ENCODE data around the gene FOXK2. TPM values are rescaled to one million over a fixed set of nuclear protein-coding genes. Genes with fewer than 3 reads are reported as not detected.
A peak's percentile ranks its signal among the peaks of the same experiment; 100 is the strongest.

Gene FOXK2
- total RNA-seq, 1 donor from 2014 or later, result 97.7 TPM

- peaks cover 29% of the 10 kb centered on the region for H3K4me1 Mint-ChIP-seq (ENCODE audit: low read depth)
- H3K27ac Mint-ChIP-seq, result no peak overlapping the region
- H3K36me3 Mint-ChIP-seq (ENCODE audit: low read depth), result peaks cover 39% of the 10 kb centered on the region
- H3K4me3 Mint-ChIP-seq, result no peak overlapping the region
- DNase-seq (ENCODE audit: low spot score), result no peak
- H3K9me3 Mint-ChIP-seq, result no peaks in the 10 kb centered on the region
- intact Hi-C loops (cut with micrococcal nuclease), result no loop called here
- no peaks in the 10 kb centered on the region for H3K27me3 Mint-ChIP-seq (ENCODE audit: insufficient read depth)
Observed at GRCh38 chr17:82489851-82490511, 29.6 kb upstream of the FOXK2 start.

GRCh38 chr17:82490512-82491195 lies 28.9 kb upstream of the FOXK2 start:
- Mint-ChIP-seq H3K4me3 (no peak overlapping the region), H3K4me1 (ENCODE audit: low read depth) (peaks cover 23% of the 10 kb centered on the region), H3K36me3 (ENCODE audit: low read depth) (peaks cover 32% of the 10 kb centered on the region), H3K9me3 (no peaks in the 10 kb centered on the region), H3K27me3 (ENCODE audit: insufficient read depth) (no peaks in the 10 kb centered on the region), H3K27ac (no peak overlapping the region)
- no peak for DNase-seq (ENCODE audit: low spot score)
- intact Hi-C loops (cut with micrococcal nuclease), result no loop called here

DNA sequence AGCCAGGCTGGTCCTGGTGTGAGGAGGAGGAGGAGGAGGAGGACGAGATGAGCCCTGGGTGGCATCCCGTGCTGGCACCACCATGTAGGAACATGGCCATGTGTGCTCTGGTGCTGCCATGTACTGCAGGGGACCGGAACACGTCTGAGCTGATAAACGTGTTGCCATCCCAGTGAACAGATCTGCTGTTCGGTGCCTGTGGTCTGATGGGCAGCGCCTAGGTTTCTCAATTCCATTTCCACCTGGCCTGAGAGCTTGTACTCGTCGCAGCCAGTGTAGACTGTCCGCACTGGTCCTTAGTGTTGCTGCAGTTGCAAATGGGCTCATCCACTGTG lies 28.4 kb upstream of the FOXK2 start:
- intact Hi-C loops (cut with micrococcal nuclease), result no loop called here
- Mint-ChIP-seq H3K27ac (no peak overlapping the region), H3K27me3 (ENCODE audit: insufficient read depth) (no peaks in the 10 kb centered on the region), H3K4me3 (no peak overlapping the region), H3K9me3 (no peaks in the 10 kb centered on the region), H3K4me1 (ENCODE audit: low read depth) (peaks cover 22% of the 10 kb centered on the region), H3K36me3 (ENCODE audit: low read depth) (peaks cover 28% of the 10 kb centered on the region)
- no peak for DNase-seq (ENCODE audit: low spot score)

DNA sequence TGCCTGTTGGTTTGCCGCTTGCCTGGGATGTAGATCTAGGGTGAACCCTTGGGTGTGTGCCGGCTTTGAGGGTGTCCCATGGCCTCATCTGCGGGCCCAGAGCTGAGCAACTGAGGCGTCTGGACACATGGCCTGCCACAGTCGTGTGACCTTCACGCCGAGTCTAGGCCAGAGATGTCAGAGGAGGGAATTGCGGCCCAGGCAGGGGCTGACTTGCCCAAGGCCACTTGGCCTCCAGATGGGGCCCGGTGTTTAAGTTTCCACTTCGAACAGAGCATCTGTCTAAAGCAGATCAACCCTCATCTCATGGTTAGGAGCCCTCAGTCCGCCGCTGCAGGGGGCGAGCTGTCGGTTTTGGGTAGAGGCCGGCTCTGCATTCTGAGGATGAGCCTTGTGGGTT lies 28.0 kb upstream of the FOXK2 start:
- intact Hi-C loops (cut with micrococcal nuclease), result no loop called here
- H3K36me3 Mint-ChIP-seq (ENCODE audit: low read depth), result peaks cover 26% of the 10 kb centered on the region
- H3K9me3 Mint-ChIP-seq, result no peaks in the 10 kb centered on the region
- no peak for DNase-seq (ENCODE audit: low spot score)
- no peaks in the 10 kb centered on the region for H3K27me3 Mint-ChIP-seq (ENCODE audit: insufficient read depth)
- H3K4me1 Mint-ChIP-seq (ENCODE audit: low read depth), result peaks cover 21% of the 10 kb centered on the region
- H3K27ac Mint-ChIP-seq, result no peak overlapping the region
- no peak overlapping the region for H3K4me3 Mint-ChIP-seq

GRCh38 chr17:82492643-82493225 lies 26.8 kb upstream of the FOXK2 start:
- H3K27ac Mint-ChIP-seq, result no peak overlapping the region
- intact Hi-C loops (cut with micrococcal nuclease), result no loop called here
- DNase-seq (ENCODE audit: low spot score), result no peak
- H3K9me3 Mint-ChIP-seq, result no peaks in the 10 kb centered on the region
- no peak overlapping the region for H3K4me3 Mint-ChIP-seq
- peaks cover 18% of the 10 kb centered on the region for H3K36me3 Mint-ChIP-seq (ENCODE audit: low read depth)
- no peaks in the 10 kb centered on the region for H3K27me3 Mint-ChIP-seq (ENCODE audit: insufficient read depth)
- H3K4me1 Mint-ChIP-seq (ENCODE audit: low read depth), result peaks cover 24% of the 10 kb centered on the region

- peaks cover 29% of the 10 kb centered on the region for H3K4me1 Mint-ChIP-seq (ENCODE audit: low read depth)
- intact Hi-C loops (cut with micrococcal nuclease), result no loop called here
- H3K36me3 Mint-ChIP-seq (ENCODE audit: low read depth), result peaks cover 14% of the 10 kb centered on the region
Observed at GRCh38 chr17:82493226-82493781, 26.2 kb upstream of the FOXK2 start.

GRCh38 chr17:82494236-82495055 lies 25.1 kb upstream of the FOXK2 start:
- intact Hi-C loops (cut with micrococcal nuclease), result loop anchor here (1.0 kb wide), 6 partner anchors 12 to 142 kb away; partner anchors contain the start of genes CYBC1, HEXD, NARF and OGFOD3

More at GRCh38 chr17:82493226-82493781, 26.2 kb upstream of the FOXK2 start:
- Mint-ChIP-seq H3K27ac (no peak overlapping the region), H3K9me3 (no peaks in the 10 kb centered on the region), H3K27me3 (ENCODE audit: insufficient read depth) (no peaks in the 10 kb centered on the region), H3K4me3 (no peak overlapping the region)
- no peak for DNase-seq (ENCODE audit: low spot score)

GRCh38 chr17:82495844-82496528 lies 23.5 kb upstream of the FOXK2 start:
- no peak for DNase-seq (ENCODE audit: low spot score)
- H3K4me3 Mint-ChIP-seq, result peak overlapping the region; percentile 61
- H3K36me3 Mint-ChIP-seq (ENCODE audit: low read depth), result no peaks in the 10 kb centered on the region
- H3K27ac Mint-ChIP-seq, result no peak overlapping the region
- intact Hi-C loops (cut with micrococcal nuclease), result no loop called here
- peaks cover 5% of the 10 kb centered on the region for H3K27me3 Mint-ChIP-seq (ENCODE audit: insufficient read depth)
- H3K4me1 Mint-ChIP-seq (ENCODE audit: low read depth), result peaks cover 29% of the 10 kb centered on the region
- H3K9me3 Mint-ChIP-seq, result no peaks in the 10 kb centered on the region

More at GRCh38 chr17:82494236-82495055, 25.1 kb upstream of the FOXK2 start:
- no peaks in the 10 kb centered on the region for H3K9me3 Mint-ChIP-seq
- peak overlapping the region; percentile 12 for H3K4me3 Mint-ChIP-seq
- peak; percentile 81 for DNase-seq (ENCODE audit: low spot score)
- H3K27ac Mint-ChIP-seq, result peak overlapping the region; percentile 87
- H3K36me3 Mint-ChIP-seq (ENCODE audit: low read depth), result peaks cover 4% of the 10 kb centered on the region
- H3K27me3 Mint-ChIP-seq (ENCODE audit: insufficient read depth), result peaks cover 2% of the 10 kb centered on the region
- peaks cover 29% of the 10 kb centered on the region for H3K4me1 Mint-ChIP-seq (ENCODE audit: low read depth)

- H3K36me3 Mint-ChIP-seq (ENCODE audit: low read depth), result no peaks in the 10 kb centered on the region
- peak overlapping the region; percentile 48 for H3K27ac Mint-ChIP-seq
- peak overlapping the region; percentile 61 for H3K4me3 Mint-ChIP-seq
- intact Hi-C loops (cut with micrococcal nuclease), result loop anchor here (1.0 kb wide), 1 partner anchor 23 kb away; the partner anchor contains the start of gene FOXK2
- H3K4me1 Mint-ChIP-seq (ENCODE audit: low read depth), result peaks cover 29% of the 10 kb centered on the region
- peaks cover 5% of the 10 kb centered on the region for H3K27me3 Mint-ChIP-seq (ENCODE audit: insufficient read depth)
- H3K9me3 Mint-ChIP-seq, result no peaks in the 10 kb centered on the region
- DNase-seq (ENCODE audit: low spot score), result peak; percentile 91
Observed at GRCh38 chr17:82496529-82497434, 22.8 kb upstream of the FOXK2 start.

- Mint-ChIP-seq H3K4me1 (ENCODE audit: low read depth) (peaks cover 29% of the 10 kb centered on the region), H3K27me3 (ENCODE audit: insufficient read depth) (peaks cover 5% of the 10 kb centered on the region), H3K36me3 (ENCODE audit: low read depth) (no peaks in the 10 kb centered on the region), H3K9me3 (no peaks in the 10 kb centered on the region), H3K4me3 (peak overlapping the region; percentile 82), H3K27ac (peak overlapping the region; percentile 81)
- intact Hi-C loops (cut with micrococcal nuclease), result loop anchor here (1.0 kb wide), 1 partner anchor 22 kb away; the partner anchor contains the start of gene FOXK2
- peak; percentile 29 for DNase-seq (ENCODE audit: low spot score)
Observed at GRCh38 chr17:82497483-82498405, 21.8 kb upstream of the FOXK2 start.

All from activated T-helper 1 cell treated with anti-CD3 and anti-CD28 coated beads, Interleukin-12 subunit alpha, Interleukin-12 subunit beta, Interleukin-2, Interleukin-4 antibody, amounts not matched to agents 30 ng/mL and 10 ng/mL and 1 ng/mL, durations not matched to agents 14 hours and 24 hours and 36 hours (primary cell).